ENCODE data around the gene BAK1. TPM values are rescaled to one million over a fixed set of nuclear protein-coding genes. Genes with fewer than 3 reads are reported as not detected.

BAK1 gene
- total and polyA plus RNA-seq, 2 of the 4 experiments (the other 2 are of a cell fraction): 12.0 to 19.0 TPM

- CTCF ChIA-PET: no interaction called here
- no peak overlapping the region for H2BK5ac ChIP-seq (ENCODE audit: low read depth, low read length, poor library complexity, severe bottlenecking)
- intact Hi-C loops (cut with micrococcal nuclease): no loop called here
- no peak overlapping the region for H2AFZ ChIP-seq (replicated peaks; ENCODE audit: low read length, poor library complexity)
- dilution Hi-C loops (cut with HindIII; ENCODE audit: low sequenced_read_pairs, unreplicated experiment): no loop called here
- H3K9me3 ChIP-seq (ENCODE audit: control insufficient read depth, insufficient read depth, low read length): no peaks in the 10 kb centered on the region
- in situ Hi-C loops (cut with MboI; ENCODE audit: low sequenced_read_pairs): no loop called here
- no peak overlapping the region for H2BK120ac ChIP-seq (ENCODE audit: low read depth, low read length)
- H3K23ac ChIP-seq (ENCODE audit: low read depth, low read length): no peak overlapping the region
- H2AK9ac ChIP-seq (replicated peaks; ENCODE audit: low read depth, low read length, poor library complexity): no peak overlapping the region
- H3K4me3 ChIP-seq (ENCODE audit: insufficient read depth, low read depth, low read length): no peak overlapping the region
- no peaks in the 10 kb centered on the region for H3K36me3 ChIP-seq (ENCODE audit: control insufficient read depth, insufficient read depth, low read length)
- no peak for TF ChIP-seq BHLHE40 (IDR thresholded peaks at IDR 0.05; ENCODE audit: low read depth, low read length)
- no peak for TF ChIP-seq SMC3 (IDR thresholded peaks at IDR 0.05; ENCODE audit: low read depth, low read length)
- TF ChIP-seq NFE2L2 (IDR thresholded peaks at IDR 0.05; ENCODE audit: low read depth, low read length): no peak
- no peak for TF ChIP-seq RFX5 (IDR thresholded peaks at IDR 0.05; ENCODE audit: low read depth, low read length)
- no peak overlapping the region for H3K14ac ChIP-seq (replicated peaks; ENCODE audit: low read depth, low read length)
- no peaks in the 10 kb centered on the region for H3K79me1 ChIP-seq (ENCODE audit: low read depth in 1 of 2, low read length in 2 of 2)
- H2AK5ac ChIP-seq (ENCODE audit: low read depth, low read length): no peak overlapping the region
- H4K8ac ChIP-seq (ENCODE audit: low read depth in 2 of 2, low read length in 2 of 2): no peak overlapping the region
- H2BK20ac ChIP-seq (ENCODE audit: low read depth, low read length): no peak overlapping the region
- no peaks in the 10 kb centered on the region for H3K27me3 ChIP-seq (ENCODE audit: control insufficient read depth, insufficient read depth, low read length)
- no peak overlapping the region for H3K27ac ChIP-seq (ENCODE audit: insufficient read depth, low read length)
- H3K4me2 ChIP-seq (ENCODE audit: low read depth, low read length): no peak overlapping the region
- ATAC-seq (ENCODE audit: low read depth) (no peak), DNase-seq (no peak)
- peaks cover 9% of the 10 kb centered on the region; the same call in 1 of the 2 replicates for H3K9me1 ChIP-seq (ENCODE audit: insufficient read depth, low read length)
- no peak overlapping the region for H4K91ac ChIP-seq (ENCODE audit: insufficient read depth, low read depth, low read length)
- no peak overlapping the region for H2BK15ac ChIP-seq (ENCODE audit: low read depth, low read length)
- H3K4me1 ChIP-seq (ENCODE audit: control insufficient read depth, insufficient read depth, low read length): peaks cover 10% of the 10 kb centered on the region
- POLR2A ChIA-PET (ENCODE audit: unreplicated experiment): no interaction called here
- H3K4ac ChIP-seq (ENCODE audit: low read depth, low read length): no peak overlapping the region
- H3K9ac ChIP-seq (ENCODE audit: low read depth, low read length): no peak overlapping the region
- no peak overlapping the region for H4K5ac ChIP-seq (ENCODE audit: low read depth, low read length)
- no peaks in the 10 kb centered on the region for H4K20me1 ChIP-seq (ENCODE audit: insufficient read depth, low read length)
- H3K18ac ChIP-seq (ENCODE audit: low read depth, low read length): no peak overlapping the region
- WGBS, 2 experiments (ENCODE audit: extremely low coverage in 2 of 2, insufficient read length in 1 of 2): 81% methylated on average over 2 of the region's 4 CpGs; no CpG with 5 or more reads in 1 of the 2 experiments
- no peak overlapping the region for H3K56ac ChIP-seq (ENCODE audit: extremely low read depth, insufficient read depth, low read length)
- no TSS peak for BruUV-seq (replicated peaks)
Measured at GRCh38 chr6:33604941-33605854, 25.1 kb upstream of the BAK1 start.
